HG03575 (cell line): ENCODE measurements around the gene DENND1A.
"Not testable (repeated sequence)": the region's sequence is repeated elsewhere in the genome, so short reads cannot be mapped to it uniquely, and the experiment has no call there.

Experiments
- ATAC-seq: cut with Tn5 transposase; IDR thresholded peaks from one replicate; pipeline ENCODE4 v1.9.1; 2021; ENCODE audit not compliant: unreplicated experiment, insufficient number of reproducible peaks, low FRiP score; ENCODE audit errors: extremely low read depth

DENND1A gene

GRCh38 chr9:123835821-123836220 is 94.1 kb downstream of the DENND1A start:
- ATAC-seq, result no peak

- ATAC-seq, result no peak
Observed at GRCh38 chr9:123834889-123835562, 94.9 kb downstream of the DENND1A start.

- ATAC-seq, result no peak
Observed at GRCh38 chr9:123834218-123834888, 95.6 kb downstream of the DENND1A start.

- ATAC-seq, result no peak
Observed at GRCh38 chr9:123832858-123833650, 96.9 kb downstream of the DENND1A start.

- ATAC-seq, result no peak
Observed at GRCh38 chr9:123832176-123832575, 97.8 kb downstream of the DENND1A start.

- ATAC-seq, result no peak
Observed at GRCh38 chr9:123828449-123828848, 101.5 kb downstream of the DENND1A start.

- no peak for ATAC-seq
Observed at GRCh38 chr9:123825342-123826060, 104.4 kb downstream of the DENND1A start.

GRCh38 chr9:123823194-123823947 is 106.6 kb downstream of the DENND1A start:
- ATAC-seq, result no peak

GRCh38 chr9:123821619-123822018 is 108.3 kb downstream of the DENND1A start:
- no peak for ATAC-seq

- ATAC-seq, result no peak
Observed at GRCh38 chr9:123820139-123820538, 109.8 kb downstream of the DENND1A start.

- no peak for ATAC-seq
Observed at GRCh38 chr9:123816817-123817472, 113.0 kb downstream of the DENND1A start.

GRCh38 chr9:123815856-123816255 is 114.1 kb downstream of the DENND1A start:
- ATAC-seq, result not testable (repeated sequence)

- ATAC-seq, result no peak
Observed at GRCh38 chr9:123814496-123814895, 115.4 kb downstream of the DENND1A start.

- ATAC-seq, result no peak
Observed at GRCh38 chr9:123812984-123813383, 116.9 kb downstream of the DENND1A start.

GRCh38 chr9:123807251-123807650 is 122.7 kb downstream of the DENND1A start:
- no peak for ATAC-seq

GRCh38 chr9:123806829-123807228 is 123.1 kb downstream of the DENND1A start:
- no peak for ATAC-seq

GRCh38 chr9:123798195-123798594 is 131.7 kb downstream of the DENND1A start:
- no peak for ATAC-seq
